Thoracic aorta (tissue), 2 donors: ENCODE measurements around the gene BRSK2. TPM values are rescaled to one million over a fixed set of nuclear protein-coding genes. Genes with fewer than 3 reads are reported as not detected.
"Not testable (repeated sequence)": the region's sequence is repeated elsewhere in the genome, so short reads cannot be mapped to it uniquely, and the experiment has no call there.

ENCODE experiments used
- ATAC-seq: fragments of 150-250 bp; one replicate; pipeline ENCODE4 v1.8.0; 2017; ENCODE audit warnings: low read depth; ENCODE audit not compliant: insufficient number of reproducible peaks, low FRiP score
- DNase-seq: peaks from one replicate; pipeline ENCODE4 v3.0.0-alpha.2; 2020; ENCODE audit warnings: low spot score
- H3K27ac ChIP-seq, 2 donors: fragments of 200-600 bp; sonication (generic); 1 replicate in 1 of 2; 2 replicates in 1 of 2; pipeline ENCODE4 v1.5.1; 2016; ENCODE audit warnings: mild to moderate bottlenecking in 2 of 2, moderate library complexity in 2 of 2
- H3K27me3 ChIP-seq: fragments of 200-600 bp; sonication (generic); replicated peaks from 2 replicates; pipeline ENCODE4 v1.6.0; 2016; ENCODE audit warnings: mild to moderate bottlenecking; ENCODE audit not compliant: insufficient read depth
- H3K36me3 ChIP-seq: fragments of 200-600 bp; sonication (generic); one replicate; pipeline ENCODE4 v1.5.1; 2016
- H3K4me1 ChIP-seq, 2 donors: fragments of 200-600 bp; sonication (generic); 1 replicate in 1 of 2; 2 replicates in 1 of 2; pipeline versions ENCODE4 v1.5.1 to v1.6.0; 2016; ENCODE audit warnings: low read depth in 2 of 2, mild to moderate bottlenecking in 1 of 2; ENCODE audit not compliant: control insufficient read depth in 1 of 2
- H3K4me3 ChIP-seq: fragments of 200-600 bp; sonication (generic); 2 replicates; pipeline ENCODE4 v1.5.1; 2016; ENCODE audit warnings: mild to moderate bottlenecking
- H3K9me3 ChIP-seq: fragments of 200-600 bp; sonication (generic); 2 replicates; pipeline ENCODE4 v1.5.1; 2016
- CTCF ChIP-seq: fragments of 200-600 bp; sonication (generic); IDR thresholded peaks from one replicate; pipeline ENCODE4 v1.5.1; 2019; ENCODE audit warnings: antibody characterized with exemption
- total RNA-seq, 2 donors: library from RNA; depleted of rRNA; stranded (reverse); fragments of >200 nt; gene quantifications; one replicate each; pipeline versions ENCODE4 v1.1.0 to v1.2.3, GENCODE V29; 2016

The BRSK2 gene
- total RNA-seq, 2 donors from 2014 or later, result 1.2 TPM; not detected in 1

- TF ChIP-seq CTCF, result no peak
- no peak for DNase-seq
Observed at GRCh38 chr11:1428762-1429316, 39.1 kb downstream of the BRSK2 start.

GRCh38 chr11:1433568-1433967 lies 43.8 kb downstream of the BRSK2 start:
- no peaks in the 10 kb centered on the region for H3K27me3 ChIP-seq
- ATAC-seq, result no peak

More at GRCh38 chr11:1428762-1429316, 39.1 kb downstream of the BRSK2 start:
- Histone ChIP-seq H3K9me3 (no peaks in the 10 kb centered on the region), H3K27ac (no peak overlapping the region), H3K27me3 (no peaks in the 10 kb centered on the region), H3K4me3 (no peak overlapping the region), H3K4me1 (no peaks in the 10 kb centered on the region), H3K36me3 (no peaks in the 10 kb centered on the region)
- ATAC-seq, result no peak

GRCh38 chr11:1433977-1434640 lies 44.4 kb downstream of the BRSK2 start:
- DNase-seq (no peak), ATAC-seq (no peak)
- H3K27me3 ChIP-seq, result no peaks in the 10 kb centered on the region

More at GRCh38 chr11:1433568-1433967, 43.8 kb downstream of the BRSK2 start:
- H3K9me3 ChIP-seq, result no peaks in the 10 kb centered on the region
- DNase-seq, result no peak
- H3K36me3 ChIP-seq, result no peaks in the 10 kb centered on the region
- H3K4me3 ChIP-seq, result no peak overlapping the region
- TF ChIP-seq CTCF, result no peak
- H3K27ac ChIP-seq, result no peak overlapping the region
- no peaks in the 10 kb centered on the region for H3K4me1 ChIP-seq

GRCh38 chr11:1435479-1435819 lies 45.7 kb downstream of the BRSK2 start:
- H3K27ac ChIP-seq, DNase-seq, H3K4me1 ChIP-seq, H3K36me3 ChIP-seq, H3K9me3 ChIP-seq, ATAC-seq, H3K4me3 ChIP-seq, H3K27me3 ChIP-seq: not testable (repeated sequence)

More at GRCh38 chr11:1433977-1434640, 44.4 kb downstream of the BRSK2 start:
- Histone ChIP-seq H3K36me3 (no peaks in the 10 kb centered on the region), H3K4me3 (no peak overlapping the region), H3K9me3 (no peaks in the 10 kb centered on the region), H3K27ac (no peak overlapping the region), H3K4me1 (no peaks in the 10 kb centered on the region)
- no peak for TF ChIP-seq CTCF

GRCh38 chr11:1435820-1436467 lies 46.2 kb downstream of the BRSK2 start:
- H3K4me1 ChIP-seq, result no peaks in the 10 kb centered on the region
- no peak overlapping the region for H3K4me3 ChIP-seq
- H3K27me3 ChIP-seq, result no peaks in the 10 kb centered on the region
- H3K36me3 ChIP-seq, result no peaks in the 10 kb centered on the region
- TF ChIP-seq CTCF, result no peak
- no peak overlapping the region for H3K27ac ChIP-seq
- DNase-seq (no peak), ATAC-seq (no peak)
- no peaks in the 10 kb centered on the region for H3K9me3 ChIP-seq
